H9 (cell line): Measurements from ENCODE around the gene CTSA. TPM values are rescaled to one million over a fixed set of nuclear protein-coding genes. Genes with fewer than 3 reads are reported as not detected.

Experiments
- DNase-seq: peaks from one replicate; pipeline ENCODE4 v3.0.0-alpha.2; 2017
- H2AFZ ChIP-seq: one replicate; pipeline ENCODE4 v1.6.1; 2013; ENCODE audit warnings: mild to moderate bottlenecking, low read length, control low read depth, moderate library complexity
- H2AK5ac ChIP-seq: 2 replicates; pipeline ENCODE4 v1.6.1; 2013; ENCODE audit warnings: low read length, control low read depth, mixed read lengths; ENCODE audit not compliant: insufficient read length
- H2BK120ac ChIP-seq: one replicate; pipeline ENCODE4 v1.6.1; 2013; ENCODE audit warnings: low read depth, mild to moderate bottlenecking, low read length, control low read depth, inconsistent platforms; ENCODE audit not compliant: poor library complexity, severe bottlenecking
- H2BK12ac ChIP-seq: 2 replicates; pipeline ENCODE4 v1.6.1; 2013; ENCODE audit warnings: low read length, control low read depth, mixed read lengths, low read depth; ENCODE audit not compliant: insufficient read length
- H2BK15ac ChIP-seq: 2 replicates; pipeline ENCODE4 v1.6.1; 2013; ENCODE audit warnings: low read depth, low read length, control low read depth
- H2BK20ac ChIP-seq: one replicate; pipeline ENCODE4 v1.6.1; 2013; ENCODE audit warnings: low read depth, mild to moderate bottlenecking, low read length, control low read depth, inconsistent platforms; ENCODE audit not compliant: poor library complexity, severe bottlenecking
- H2BK5ac ChIP-seq: 2 replicates; pipeline ENCODE4 v1.6.1; 2013; ENCODE audit warnings: low read length, control low read depth, mixed read lengths; ENCODE audit not compliant: insufficient read length
- H3K14ac ChIP-seq: 2 replicates; pipeline ENCODE4 v1.6.1; 2013; ENCODE audit warnings: low read length, control low read depth; ENCODE audit not compliant: insufficient read depth
- H3K18ac ChIP-seq: 2 replicates; pipeline ENCODE4 v1.6.1; 2013; ENCODE audit warnings: low read depth, mild to moderate bottlenecking, mixed read lengths, low read length, control low read depth; ENCODE audit not compliant: insufficient read length
- H3K23ac ChIP-seq: 2 replicates; pipeline ENCODE4 v1.6.1; 2013; ENCODE audit warnings: low read length, control low read depth, mixed read lengths, low read depth; ENCODE audit not compliant: insufficient read length
- H3K23me2 ChIP-seq: 2 replicates; pipeline ENCODE4 v1.6.1; 2013; ENCODE audit warnings: low read depth, mild to moderate bottlenecking, mixed read lengths, low read length, control low read depth; ENCODE audit not compliant: insufficient read length, poor library complexity, severe bottlenecking
- H3K27ac ChIP-seq: 2 replicates; pipeline ENCODE4 v1.5.1; 2013; ENCODE audit warnings: low read length, control low read depth, mixed read lengths, low read depth; ENCODE audit not compliant: insufficient read length
- H3K27me3 ChIP-seq: 2 replicates; pipeline ENCODE4 v1.6.1; 2013; ENCODE audit warnings: low read length, control low read depth, inconsistent platforms; ENCODE audit not compliant: insufficient read depth
- H3K4ac ChIP-seq: 2 replicates; pipeline ENCODE4 v1.6.1; 2013; ENCODE audit warnings: low read depth, mild to moderate bottlenecking, control low read depth, inconsistent platforms, low read length, moderate library complexity
- H3K4me1 ChIP-seq: 2 replicates; pipeline ENCODE4 v1.6.1; 2013; ENCODE audit warnings: low read length, control low read depth, inconsistent platforms; ENCODE audit not compliant: insufficient read depth
- H3K4me2 ChIP-seq: 2 replicates; pipeline ENCODE4 v1.6.1; 2013; ENCODE audit warnings: low read length, control low read depth, mixed read lengths; ENCODE audit not compliant: insufficient read length, insufficient read depth
- H3K56ac ChIP-seq: 2 replicates; pipeline ENCODE4 v1.6.1; 2013; ENCODE audit warnings: low read depth, mild to moderate bottlenecking, mixed read lengths, low read length, control low read depth; ENCODE audit not compliant: insufficient read length
- H3K79me1 ChIP-seq: 2 replicates; pipeline ENCODE4 v1.6.1; 2013; ENCODE audit warnings: low read depth, mild to moderate bottlenecking, moderate library complexity, low read length, control low read depth, inconsistent platforms; ENCODE audit not compliant: insufficient read depth, poor library complexity, severe bottlenecking
- H3K79me2 ChIP-seq: 2 replicates; pipeline ENCODE4 v1.6.1; 2013; ENCODE audit warnings: low read length, control low read depth, inconsistent platforms; ENCODE audit not compliant: insufficient read depth
- H3K9ac ChIP-seq: 2 replicates; pipeline ENCODE4 v1.6.1; 2013; ENCODE audit warnings: low read length, control low read depth, mixed read lengths; ENCODE audit not compliant: insufficient read length; ENCODE audit errors: extremely low read depth
- H3K9me3 ChIP-seq: one replicate; pipeline ENCODE4 v1.6.1; 2013; ENCODE audit warnings: low read depth, low read length, inconsistent platforms; ENCODE audit not compliant: control insufficient read depth
- H3T11ph ChIP-seq: one replicate; pipeline ENCODE4 v1.6.1; 2013; ENCODE audit warnings: mild to moderate bottlenecking, low read length, control low read depth, inconsistent platforms
- H4K20me1 ChIP-seq: one replicate; pipeline ENCODE4 v1.6.1; 2013; ENCODE audit not compliant: control insufficient read depth, insufficient read length, insufficient read depth
- H4K5ac ChIP-seq: 2 replicates; pipeline ENCODE4 v1.6.1; 2013; ENCODE audit warnings: low read depth, mild to moderate bottlenecking, mixed read lengths, low read length, control low read depth; ENCODE audit not compliant: insufficient read length
- H4K8ac ChIP-seq: replicated peaks from 2 replicates; pipeline ENCODE4 v1.6.1; 2013; ENCODE audit warnings: low read length, control low read depth, mixed read lengths, low read depth; ENCODE audit not compliant: insufficient read length
- H4K91ac ChIP-seq: 2 replicates; pipeline ENCODE4 v1.6.1; 2013; ENCODE audit warnings: low read depth, mild to moderate bottlenecking, moderate library complexity, mixed read lengths, low read length, control low read depth; ENCODE audit not compliant: insufficient read length
- H3K27ac Mint-ChIP-seq, 3 experiments: 2 replicates in 2 of 3; 3 replicates in 1 of 3; pipeline ENCODE4 v1.8.0; 2020 to 2021; ENCODE audit warnings: mixed read lengths in 3 of 3, mild to moderate bottlenecking in 1 of 3, moderate library complexity in 1 of 3
- H3K27me3 Mint-ChIP-seq: 2 replicates; pipeline ENCODE4 v1.8.0; 2021; ENCODE audit warnings: low read depth, mild to moderate bottlenecking, moderate library complexity, mixed read lengths
- H3K36me3 Mint-ChIP-seq, 3 experiments: 2 replicates in 2 of 3; 3 replicates in 1 of 3; pipeline ENCODE4 v1.8.0; 2020 to 2021; ENCODE audit warnings: low read depth in 3 of 3, mixed read lengths in 3 of 3; ENCODE audit not compliant: insufficient read depth in 1 of 3
- H3K4me1 Mint-ChIP-seq, 2 experiments: 2 replicates each; pipeline ENCODE4 v1.8.0; 2020; ENCODE audit warnings: mixed read lengths in 2 of 2
- H3K4me3 Mint-ChIP-seq, 2 experiments: 2 replicates in 1 of 2; 3 replicates in 1 of 2; pipeline ENCODE4 v1.8.0; 2020 to 2021; ENCODE audit warnings: mild to moderate bottlenecking in 2 of 2, mixed read lengths in 2 of 2, moderate library complexity in 1 of 2
- H3K9me3 Mint-ChIP-seq, 2 experiments: 2 replicates in 1 of 2; 3 replicates in 1 of 2; pipeline ENCODE4 v1.8.0; 2020; ENCODE audit warnings: mild to moderate bottlenecking in 2 of 2, mixed read lengths in 2 of 2, moderate library complexity in 1 of 2
- WGBS: extraction: QIAGEN DNeasy Blood & Tissue Kit; methylation state at CpG from one replicate; pipeline ENCODE4 v1.1.7; 2013; ENCODE audit warnings: missing lambda C conversion rate, low lambda C conversion rate, mixed read lengths; ENCODE audit not compliant: insufficient read length; ENCODE audit errors: extremely low coverage; 5-methylcytosine and 5-hydroxymethylcytosine counted together
- total RNA-seq: library from RNA; stranded (reverse); gene quantifications from 2 replicates; pipeline ENCODE4 v1.2.1, GENCODE V29; 2021
- TF ChIP-seq, protein P1 (sequence below): fragments of 200-600 bp; sonication (generic); conservative IDR thresholded peaks from 3 replicates; pipeline ENCODE4 v1.8.0; 2021; ENCODE audit warnings: antibody characterized with exemption, mild to moderate bottlenecking

CTSA gene
- total RNA-seq, 1 experiment from 2014 or later: 64.4 TPM

GRCh38 chr20:45940469-45940868, 49.3 kb downstream of the CTSA start:
- Mint-ChIP-seq H3K27me3 (no peaks in the 10 kb centered on the region; the same call in 1 of the 2 replicates), H3K4me1 (peaks cover 22 to 28% of the 10 kb centered on the region in 2 experiments)
- H4K91ac ChIP-seq: no peak overlapping the region

More at GRCh38 chr20:45940469-45940868, 49.3 kb downstream of the CTSA start:
- TF ChIP-seq, protein P1, sequence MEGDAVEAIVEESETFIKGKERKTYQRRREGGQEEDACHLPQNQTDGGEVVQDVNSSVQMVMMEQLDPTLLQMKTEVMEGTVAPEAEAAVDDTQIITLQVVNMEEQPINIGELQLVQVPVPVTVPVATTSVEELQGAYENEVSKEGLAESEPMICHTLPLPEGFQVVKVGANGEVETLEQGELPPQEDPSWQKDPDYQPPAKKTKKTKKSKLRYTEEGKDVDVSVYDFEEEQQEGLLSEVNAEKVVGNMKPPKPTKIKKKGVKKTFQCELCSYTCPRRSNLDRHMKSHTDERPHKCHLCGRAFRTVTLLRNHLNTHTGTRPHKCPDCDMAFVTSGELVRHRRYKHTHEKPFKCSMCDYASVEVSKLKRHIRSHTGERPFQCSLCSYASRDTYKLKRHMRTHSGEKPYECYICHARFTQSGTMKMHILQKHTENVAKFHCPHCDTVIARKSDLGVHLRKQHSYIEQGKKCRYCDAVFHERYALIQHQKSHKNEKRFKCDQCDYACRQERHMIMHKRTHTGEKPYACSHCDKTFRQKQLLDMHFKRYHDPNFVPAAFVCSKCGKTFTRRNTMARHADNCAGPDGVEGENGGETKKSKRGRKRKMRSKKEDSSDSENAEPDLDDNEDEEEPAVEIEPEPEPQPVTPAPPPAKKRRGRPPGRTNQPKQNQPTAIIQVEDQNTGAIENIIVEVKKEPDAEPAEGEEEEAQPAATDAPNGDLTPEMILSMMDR: no peak
- peaks cover 26 to 68% (median 55%) of the 10 kb centered on the region in 3 experiments for H3K36me3 Mint-ChIP-seq
- H3K4me3 Mint-ChIP-seq: no peak overlapping the region
- no peak overlapping the region for H3K4me2 ChIP-seq
- no peak overlapping the region for H2BK15ac ChIP-seq
- H3K4me1 ChIP-seq: peaks cover 11% of the 10 kb centered on the region
- no peak overlapping the region for H3K4ac ChIP-seq
- no peak overlapping the region for H2AFZ ChIP-seq
- no peak for DNase-seq
- H2BK12ac ChIP-seq: no peak overlapping the region
- no peaks in the 10 kb centered on the region for H3K79me1 ChIP-seq
- H3K79me2 ChIP-seq: peaks cover 4% of the 10 kb centered on the region; the same call in 1 of the 2 replicates
- no CpG with 5 or more reads among the region's 13 CpGs for WGBS
- no peak overlapping the region for H3K14ac ChIP-seq
- H3K27ac Mint-ChIP-seq: no peak overlapping the region
- no peak overlapping the region for H3T11ph ChIP-seq
- H2BK120ac ChIP-seq: no peak overlapping the region
- no peak overlapping the region for H2AK5ac ChIP-seq
- no peak overlapping the region for H2BK20ac ChIP-seq
- no peak overlapping the region for H4K5ac ChIP-seq
- no peak overlapping the region for H3K27ac ChIP-seq
- H3K27me3 ChIP-seq: no peaks in the 10 kb centered on the region
- no peaks in the 10 kb centered on the region for H4K20me1 ChIP-seq
- H3K9me3 Mint-ChIP-seq: no peaks in the 10 kb centered on the region
- no peak overlapping the region for H2BK5ac ChIP-seq
- no peak overlapping the region for H3K18ac ChIP-seq
- H3K9ac ChIP-seq: no peak overlapping the region
- H3K23me2 ChIP-seq: peaks cover 3% of the 10 kb centered on the region
- H3K9me3 ChIP-seq: no peaks in the 10 kb centered on the region
- H3K23ac ChIP-seq: no peak overlapping the region
- H4K8ac ChIP-seq: no peak overlapping the region
- no peak overlapping the region for H3K56ac ChIP-seq
